GM18873 (cell line): ENCODE data around the gene CADM2.
"Not testable (repeated sequence)": the region's sequence is repeated elsewhere in the genome, so short reads cannot be mapped to it uniquely, and the experiment has no call there.

Experiments used
- ATAC-seq: cut with Tn5 transposase; IDR thresholded peaks from one replicate; pipeline ENCODE4 v1.9.1; 2021; ENCODE audit warnings: mild to moderate bottlenecking, moderate library complexity, moderate number of reproducible peaks; ENCODE audit not compliant: unreplicated experiment, low FRiP score

The CADM2 gene

GRCh38 chr3:85432081-85432480, 473.3 kb downstream of the CADM2 start:
- ATAC-seq = no peak

- no peak for ATAC-seq
Observed at GRCh38 chr3:85433319-85433718, 474.5 kb downstream of the CADM2 start.

- ATAC-seq = no peak
Observed at GRCh38 chr3:85455561-85456200, 496.9 kb downstream of the CADM2 start.

- ATAC-seq = no peak
Observed at GRCh38 chr3:85474241-85474640, 515.5 kb downstream of the CADM2 start.

- no peak for ATAC-seq
Observed at GRCh38 chr3:85475346-85475745, 516.6 kb downstream of the CADM2 start.

- ATAC-seq = no peak
Observed at GRCh38 chr3:85476891-85477495, 518.2 kb downstream of the CADM2 start.

- no peak for ATAC-seq
Observed at GRCh38 chr3:85481411-85482212, 522.8 kb downstream of the CADM2 start.

- no peak for ATAC-seq
Observed at GRCh38 chr3:85482213-85482490, 523.4 kb downstream of the CADM2 start.

GRCh38 chr3:85483986-85484385, 525.2 kb downstream of the CADM2 start:
- no peak for ATAC-seq

- no peak for ATAC-seq
Observed at GRCh38 chr3:85487375-85487774, 528.6 kb downstream of the CADM2 start.

GRCh38 chr3:85495602-85496001, 536.8 kb downstream of the CADM2 start:
- ATAC-seq = no peak

- ATAC-seq = no peak
Observed at GRCh38 chr3:85498177-85498576, 539.4 kb downstream of the CADM2 start.

GRCh38 chr3:85502148-85502875, 543.5 kb downstream of the CADM2 start:
- ATAC-seq = no peak

GRCh38 chr3:85504129-85504784, 545.5 kb downstream of the CADM2 start:
- not testable (repeated sequence) for ATAC-seq

GRCh38 chr3:85504785-85505511, 546.2 kb downstream of the CADM2 start:
- ATAC-seq = not testable (repeated sequence)

- not testable (repeated sequence) for ATAC-seq
Observed at GRCh38 chr3:85507052-85507451, 548.3 kb downstream of the CADM2 start.

- ATAC-seq = no peak
Observed at GRCh38 chr3:85508659-85509058, 549.9 kb downstream of the CADM2 start.

GRCh38 chr3:85516146-85516545, 557.4 kb downstream of the CADM2 start:
- ATAC-seq = no peak

GRCh38 chr3:85524104-85524503, 565.3 kb downstream of the CADM2 start:
- no peak for ATAC-seq

GRCh38 chr3:85525264-85525663, 566.5 kb downstream of the CADM2 start:
- no peak for ATAC-seq
